Hematopoietic multipotent progenitor cell treated with erythropoietin and hydrocortisone succinate and interleukin-3 and kit ligand, for 4 days (in vitro differentiated cells): Measurements from ENCODE around the gene ZNF488.

Experiments used
- DNase-seq: peaks from one replicate; pipeline ENCODE4 v3.0.0-alpha.2; 2015

ZNF488 gene

DNA sequence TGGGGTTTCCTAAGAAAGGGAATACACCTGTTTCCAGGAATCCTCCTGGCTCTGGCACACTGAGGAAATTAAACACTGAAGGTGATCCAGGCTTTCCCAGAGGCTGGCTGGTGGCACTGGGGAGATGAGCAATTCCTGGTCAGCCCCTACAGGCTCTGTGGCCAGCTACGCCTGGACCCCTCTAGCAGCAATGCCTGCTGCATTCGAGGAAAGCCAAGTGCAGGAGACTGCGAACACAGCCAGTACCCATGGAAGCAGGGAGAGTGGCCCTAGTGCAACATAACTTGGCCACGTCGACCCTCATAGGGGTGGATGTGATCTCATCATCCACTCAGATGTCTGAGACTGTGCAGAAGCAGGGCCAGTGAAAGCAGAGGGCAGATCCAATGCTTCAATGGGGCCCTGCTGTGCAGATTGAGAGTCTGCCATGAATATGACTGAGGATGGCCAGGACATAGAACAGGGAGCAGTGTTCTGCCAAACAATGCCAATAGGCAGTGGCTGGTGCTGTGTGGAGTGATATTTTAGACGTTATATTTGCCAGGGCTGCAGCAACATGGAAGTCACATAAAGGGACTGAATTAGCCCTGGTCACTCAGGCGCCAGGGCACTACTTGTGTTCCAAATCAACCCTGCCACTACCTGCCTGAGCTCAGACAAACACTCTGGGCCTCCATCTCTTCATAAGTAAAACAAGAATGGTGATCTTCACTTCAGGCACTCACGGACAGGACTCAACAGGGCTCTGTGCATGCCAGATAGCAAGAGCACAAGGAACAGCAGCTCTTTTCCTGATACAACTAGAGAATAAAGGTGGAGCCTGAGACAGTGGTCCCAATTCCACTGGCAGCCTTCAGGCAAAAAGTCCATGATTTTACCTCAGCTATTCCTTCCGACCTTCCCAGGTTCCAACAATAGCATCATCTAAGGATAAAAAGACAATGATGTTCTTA is 2.4 kb downstream of the ZNF488 start:
- no peak for DNase-seq

DNA sequence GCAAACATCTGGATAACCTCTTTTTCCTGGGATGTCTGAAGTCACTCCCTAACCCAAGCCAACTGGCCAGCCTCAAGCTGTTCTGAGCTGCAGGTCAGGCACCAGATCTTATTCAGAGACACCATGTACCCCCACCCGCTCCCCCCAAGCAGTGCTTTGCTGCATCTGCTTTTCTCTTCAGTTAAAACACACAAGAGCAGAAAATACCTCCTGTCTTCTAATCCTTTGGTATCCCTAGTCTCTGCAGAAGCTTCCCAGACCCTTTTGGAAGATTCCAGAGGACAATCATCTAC is 3.0 kb downstream of the ZNF488 start:
- no peak for DNase-seq

DNA sequence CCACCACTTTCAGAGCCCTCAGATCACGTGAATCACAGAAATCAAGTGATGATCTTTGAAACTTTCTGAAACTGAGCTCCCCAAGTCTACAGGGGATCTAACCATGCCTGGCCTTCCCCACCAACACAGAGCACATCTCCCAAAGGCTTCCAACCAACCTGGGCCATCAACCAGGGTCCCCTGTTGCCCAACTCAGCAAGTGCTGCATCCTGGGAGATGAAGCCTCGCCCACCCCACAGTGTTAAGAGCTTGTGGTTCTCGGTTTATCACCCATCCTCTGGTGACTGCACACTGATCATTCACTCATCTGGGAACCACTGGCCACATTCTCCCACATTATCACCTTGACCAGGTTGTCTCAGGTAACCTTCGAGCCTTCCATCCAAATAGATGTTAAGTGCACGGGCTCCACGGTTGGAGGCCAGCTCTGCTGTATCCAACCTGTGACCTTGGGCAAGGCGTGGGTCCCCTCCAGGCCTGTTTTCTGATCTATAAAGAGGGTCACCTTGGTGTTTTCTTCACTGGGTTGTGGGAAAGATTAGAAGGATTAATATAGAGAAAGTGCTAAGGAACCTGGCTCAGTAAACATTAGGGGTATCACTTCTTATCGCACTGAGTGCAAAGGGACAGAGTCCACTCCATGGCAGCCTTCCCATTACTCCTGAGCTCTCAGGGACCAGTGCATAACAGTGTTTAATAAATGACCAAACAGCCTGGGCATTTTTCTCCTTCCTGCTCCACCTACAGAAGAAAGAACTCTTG is 3.6 kb downstream of the ZNF488 start:
- DNase-seq = no peak

GRCh38 chr10:47379901-47380300 is 4.2 kb downstream of the ZNF488 start:
- DNase-seq = no peak

GRCh38 chr10:47379445-47379785 is 4.7 kb downstream of the ZNF488 start:
- no peak for DNase-seq

- no peak for DNase-seq
These were observed 5.3 kb downstream of the ZNF488 start for GRCh38 chr10:47378606-47379444.

- no peak for DNase-seq
These were observed 5.9 kb downstream of the ZNF488 start for GRCh38 chr10:47378183-47378510.

DNA sequence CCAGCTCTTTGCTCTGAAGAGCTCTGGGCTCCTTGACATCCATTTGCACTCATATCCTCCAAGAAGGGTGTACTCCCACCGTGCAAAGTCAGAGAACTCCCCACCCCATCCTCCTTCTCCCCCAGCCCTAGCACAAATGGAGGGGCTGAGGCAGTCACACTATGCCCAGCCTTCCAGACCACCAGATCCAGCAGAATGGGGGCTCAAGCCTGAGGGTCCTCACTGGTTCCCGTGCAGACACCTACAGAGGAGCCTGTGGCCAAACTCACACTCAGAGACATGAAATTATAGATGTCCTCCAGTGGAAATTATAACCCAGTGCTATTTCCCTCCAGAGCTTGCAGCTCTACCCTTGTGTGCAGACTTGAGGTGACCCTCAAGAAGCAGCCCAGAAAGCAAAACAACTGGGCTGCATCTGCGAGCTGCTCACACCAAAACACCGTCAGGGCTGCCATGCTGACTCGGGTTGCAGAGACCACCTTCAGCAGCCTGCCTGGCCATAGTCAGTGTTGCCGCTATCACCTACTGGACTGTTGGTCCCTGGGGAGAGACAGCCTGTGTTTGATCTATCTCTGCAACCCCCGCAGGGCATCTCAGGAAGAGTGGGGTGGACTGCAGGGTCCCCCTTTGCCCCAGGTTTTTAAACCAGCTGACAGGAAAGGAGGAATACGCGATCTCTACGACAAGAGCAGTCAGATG is 7.4 kb downstream of the ZNF488 start:
- DNase-seq = no peak

GRCh38 chr10:47374611-47375536 is 9.2 kb downstream of the ZNF488 start:
- no peak for DNase-seq

DNA sequence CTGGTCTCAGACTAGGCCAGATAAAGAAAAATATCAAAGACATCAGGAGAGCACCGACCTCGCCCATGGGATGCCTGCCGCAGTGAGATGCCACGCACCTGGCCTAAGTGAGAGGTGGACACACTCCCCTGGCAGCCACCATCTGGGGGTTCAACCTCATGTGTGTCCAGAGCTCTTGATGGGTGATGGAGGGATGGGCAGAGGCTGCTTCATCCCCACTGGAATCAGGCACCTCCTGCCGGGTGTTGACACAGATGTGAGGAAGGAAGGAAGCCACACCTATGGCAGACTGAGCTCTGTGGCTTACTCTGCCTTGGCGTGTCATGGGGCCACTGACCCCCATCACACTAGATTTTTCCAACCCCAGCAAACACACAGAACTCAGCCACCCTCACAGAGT is 11.4 kb downstream of the ZNF488 start:
- DNase-seq = peak; percentile 6

- no peak for DNase-seq
These were observed 12.2 kb downstream of the ZNF488 start for GRCh38 chr10:47371629-47372485.

DNA sequence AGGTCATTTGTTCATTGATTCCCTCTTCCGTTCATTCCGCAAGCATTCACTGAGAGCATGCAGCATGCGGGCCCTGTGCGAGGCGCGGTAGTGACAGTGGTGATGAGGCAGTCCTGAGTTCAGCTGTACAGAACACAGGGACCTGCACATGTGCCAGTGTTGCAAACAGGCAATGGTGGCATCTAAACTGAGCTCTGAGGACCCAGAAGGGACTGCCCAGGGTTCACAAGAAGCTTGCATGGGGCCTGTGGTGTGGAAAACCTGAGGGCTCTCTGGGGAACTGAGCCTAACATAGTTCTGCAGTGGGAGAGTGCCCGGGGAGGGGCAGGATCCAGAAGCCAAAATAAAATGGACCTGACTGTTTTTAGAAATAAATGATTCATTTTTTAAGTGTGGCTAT is 13.2 kb downstream of the ZNF488 start:
- DNase-seq = no peak

GRCh38 chr10:47370015-47370767 is 13.9 kb downstream of the ZNF488 start:
- no peak for DNase-seq

GRCh38 chr10:47369251-47369894 is 14.7 kb downstream of the ZNF488 start:
- no peak for DNase-seq

GRCh38 chr10:47368431-47369180 is 15.5 kb downstream of the ZNF488 start:
- no peak for DNase-seq

GRCh38 chr10:47367646-47368045 is 16.4 kb downstream of the ZNF488 start:
- no peak for DNase-seq

GRCh38 chr10:47366731-47367460 is 17.2 kb downstream of the ZNF488 start:
- DNase-seq = no peak

DNA sequence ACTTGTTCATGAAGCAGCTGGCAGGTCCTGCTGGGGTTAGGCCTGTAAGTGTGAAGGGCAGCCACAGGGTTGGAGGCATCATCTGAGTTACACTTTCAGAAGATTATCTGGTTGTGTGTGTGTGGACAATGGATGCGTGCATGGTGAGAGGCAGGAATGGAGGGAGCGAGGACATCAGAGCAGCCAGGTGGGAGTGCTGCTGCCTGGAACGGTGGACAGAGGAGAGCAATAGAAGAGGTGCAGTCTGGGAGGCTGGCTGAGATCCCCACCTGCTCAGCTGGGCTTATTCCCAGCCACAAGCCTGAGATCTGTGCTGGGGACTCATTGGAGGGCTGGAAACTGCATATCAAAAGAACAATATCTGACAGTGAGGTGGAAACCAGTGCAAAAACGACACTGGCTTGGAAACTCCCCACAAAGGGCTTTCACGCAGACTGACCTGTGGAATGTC is 17.9 kb downstream of the ZNF488 start:
- no peak for DNase-seq
